Hindlimb muscle (tissue), 1 donor: ENCODE data around the gene VAPB. TPM values are rescaled to one million over a fixed set of nuclear protein-coding genes. Genes with fewer than 3 reads are reported as not detected.
"Not testable (repeated sequence)": the region's sequence is repeated elsewhere in the genome, so short reads cannot be mapped to it uniquely, and the experiment has no call there.

Experiments
- DNase-seq: peaks from one replicate; pipeline ENCODE4 v3.0.0-alpha.2; 2013
- polyA plus RNA-seq: library from polyadenylated mRNA; unstranded; fragments of 120-200 nt; gene quantifications from one replicate; pipeline ENCODE4 v1.2.1, GENCODE V29; 2013; ENCODE audit not compliant: insufficient read length

The VAPB gene
- polyA plus RNA-seq, 1 donor = 54.2 TPM

DNA sequence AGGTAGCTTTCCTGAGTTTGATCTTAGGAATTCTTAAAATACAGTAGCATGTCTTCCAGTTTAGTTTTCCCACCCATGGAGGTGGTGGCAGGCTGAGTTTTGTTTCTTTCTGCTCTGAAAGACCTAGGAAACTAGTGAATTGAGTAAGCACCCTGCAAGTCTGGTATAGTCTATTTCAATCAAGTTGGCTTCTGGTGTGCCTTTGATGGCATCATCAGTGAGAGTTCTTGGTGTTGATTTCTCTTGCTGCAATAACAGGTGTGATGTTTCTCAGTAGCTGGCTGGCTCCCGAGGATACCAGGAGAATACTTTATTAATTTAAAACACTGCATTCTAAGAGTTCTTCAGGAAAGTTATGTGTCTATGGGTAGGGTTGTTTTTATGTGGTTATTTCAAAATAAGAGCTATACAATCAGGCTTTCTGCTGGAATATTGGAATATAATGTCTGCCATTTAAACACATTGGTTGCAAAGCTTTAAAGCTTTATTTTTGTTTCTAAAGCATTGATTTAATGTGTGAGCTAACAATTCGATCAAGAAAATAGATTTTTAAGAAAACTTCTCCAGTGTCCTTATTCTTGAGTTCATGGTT, 19.0 kb downstream of the VAPB start:
- no peak for DNase-seq

DNA sequence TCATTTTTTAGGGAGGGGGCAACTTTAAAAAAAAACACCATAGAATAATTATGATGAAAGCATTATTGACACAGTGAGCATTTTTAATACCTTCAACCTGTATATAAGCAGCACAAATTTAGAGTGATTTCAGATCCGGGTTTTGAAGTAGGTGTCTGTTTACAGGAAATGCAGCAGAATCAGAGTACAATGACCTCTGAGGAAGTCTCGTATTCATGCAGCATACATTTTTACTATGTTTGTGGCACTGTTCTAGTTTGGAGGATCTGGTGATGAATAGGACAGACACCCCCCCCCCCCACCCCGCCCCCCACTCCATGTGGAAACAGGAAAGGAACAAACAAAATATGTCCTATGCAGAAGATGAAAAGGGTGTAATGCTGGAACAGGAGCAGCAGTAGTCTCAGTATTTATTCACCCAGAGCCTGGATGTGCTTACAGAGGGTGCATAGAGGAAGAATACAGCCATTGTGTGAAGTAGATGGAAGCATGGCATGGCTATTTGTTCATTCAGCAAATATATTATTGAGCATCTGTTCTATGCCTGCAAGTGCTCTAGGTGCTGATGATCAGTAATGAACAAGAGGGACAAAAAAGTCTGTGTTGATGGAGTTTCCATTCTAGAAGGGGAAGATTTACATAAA, 19.7 kb downstream of the VAPB start:
- DNase-seq = no peak

DNA sequence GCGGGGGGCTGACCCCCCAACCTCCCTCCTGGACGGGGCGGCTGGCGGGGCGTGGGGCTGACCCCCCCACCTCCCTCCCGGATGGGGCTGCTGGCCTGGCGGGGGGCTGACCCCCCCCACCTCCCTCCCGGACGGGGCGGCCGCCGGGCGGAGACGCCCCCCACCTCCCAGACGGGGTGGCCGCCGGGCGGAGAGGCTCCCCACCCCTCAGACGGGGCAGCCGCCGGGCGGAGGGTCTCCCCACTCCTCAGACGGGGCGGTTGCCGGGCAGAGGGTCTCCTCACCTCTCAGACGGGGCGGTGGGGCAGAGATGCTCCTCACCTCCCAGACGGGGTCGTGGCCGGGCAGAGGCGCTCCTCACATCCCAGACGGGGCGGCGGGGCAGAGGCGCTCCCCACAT, 25.2 kb downstream of the VAPB start:
- not testable (repeated sequence) for DNase-seq

DNA sequence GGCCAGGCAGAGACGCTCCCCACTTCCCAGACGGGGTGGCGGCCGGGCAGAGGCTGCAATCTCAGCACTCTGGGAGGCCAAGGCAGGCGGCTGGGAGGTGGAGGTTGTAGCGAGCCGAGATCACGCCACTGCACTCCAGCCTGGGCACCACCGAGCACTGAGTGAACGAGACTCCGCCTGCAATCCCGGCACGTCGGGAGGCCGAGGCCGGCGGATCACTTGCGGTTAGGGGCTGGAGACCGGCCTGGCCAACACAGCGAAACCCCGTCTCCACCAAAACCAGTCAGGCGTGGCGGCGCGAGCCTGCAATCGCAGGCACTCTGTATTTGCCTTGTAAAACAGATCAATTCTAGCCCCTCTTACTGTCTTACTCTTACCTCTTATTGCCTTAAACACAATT, 25.8 kb downstream of the VAPB start:
- not testable (repeated sequence) for DNase-seq

DNA sequence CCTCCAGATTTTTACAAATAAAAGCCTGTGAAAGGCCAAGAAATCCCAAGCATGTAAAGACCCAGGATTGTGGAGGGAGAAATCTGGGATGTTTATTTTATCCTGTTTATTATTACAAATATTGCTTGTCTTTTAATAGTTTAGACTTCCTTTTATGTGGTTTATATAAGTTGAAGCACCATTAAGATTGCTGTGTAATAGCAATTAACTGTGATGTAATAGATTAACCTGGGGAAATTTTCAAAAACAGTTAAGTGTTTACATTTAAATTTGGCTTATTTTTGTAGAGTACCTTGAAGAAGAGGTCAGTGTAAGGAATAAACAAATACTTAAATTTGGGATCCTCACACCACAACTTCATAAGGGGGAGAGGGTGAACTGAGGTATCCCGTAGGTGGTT, 27.0 kb downstream of the VAPB start:
- no peak for DNase-seq

DNA sequence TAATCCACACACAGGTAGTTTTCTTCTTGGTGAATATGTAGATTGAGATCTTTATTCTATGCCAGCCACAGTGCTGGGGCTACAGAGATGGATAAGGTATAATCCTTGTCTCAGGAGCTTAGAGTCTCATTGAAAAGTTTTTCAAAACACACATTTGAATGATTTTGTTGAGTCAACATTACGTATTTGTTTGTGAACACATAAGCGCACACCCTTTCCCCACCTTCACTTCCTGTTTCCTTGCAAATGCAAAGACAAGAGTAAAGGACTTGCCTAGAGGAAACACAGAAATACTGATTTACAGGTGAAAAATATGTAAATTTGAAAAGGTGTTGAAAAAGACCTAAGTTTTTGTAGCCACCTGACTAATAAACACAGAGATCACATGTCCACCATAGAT, 27.8 kb downstream of the VAPB start:
- no peak for DNase-seq

DNA sequence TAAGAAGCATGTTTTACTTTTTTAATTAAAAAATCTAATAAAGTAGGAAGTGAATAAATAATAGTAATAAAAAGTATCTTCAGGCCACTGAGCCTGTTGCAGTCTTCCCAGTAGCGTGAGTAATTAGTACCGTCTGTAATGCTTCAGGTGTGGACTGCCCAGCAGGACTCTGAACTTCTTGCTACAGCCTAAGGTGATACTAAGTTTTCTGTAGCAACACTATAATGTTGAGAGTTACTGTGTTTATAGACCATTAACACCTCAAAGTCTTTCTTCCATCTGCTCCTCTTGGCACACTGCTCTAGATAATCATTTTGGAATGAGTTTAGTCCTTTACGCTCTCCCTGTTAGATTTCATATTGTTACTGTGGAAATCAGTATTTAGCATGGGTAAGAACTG, 28.4 kb downstream of the VAPB start:
- DNase-seq = no peak

DNA sequence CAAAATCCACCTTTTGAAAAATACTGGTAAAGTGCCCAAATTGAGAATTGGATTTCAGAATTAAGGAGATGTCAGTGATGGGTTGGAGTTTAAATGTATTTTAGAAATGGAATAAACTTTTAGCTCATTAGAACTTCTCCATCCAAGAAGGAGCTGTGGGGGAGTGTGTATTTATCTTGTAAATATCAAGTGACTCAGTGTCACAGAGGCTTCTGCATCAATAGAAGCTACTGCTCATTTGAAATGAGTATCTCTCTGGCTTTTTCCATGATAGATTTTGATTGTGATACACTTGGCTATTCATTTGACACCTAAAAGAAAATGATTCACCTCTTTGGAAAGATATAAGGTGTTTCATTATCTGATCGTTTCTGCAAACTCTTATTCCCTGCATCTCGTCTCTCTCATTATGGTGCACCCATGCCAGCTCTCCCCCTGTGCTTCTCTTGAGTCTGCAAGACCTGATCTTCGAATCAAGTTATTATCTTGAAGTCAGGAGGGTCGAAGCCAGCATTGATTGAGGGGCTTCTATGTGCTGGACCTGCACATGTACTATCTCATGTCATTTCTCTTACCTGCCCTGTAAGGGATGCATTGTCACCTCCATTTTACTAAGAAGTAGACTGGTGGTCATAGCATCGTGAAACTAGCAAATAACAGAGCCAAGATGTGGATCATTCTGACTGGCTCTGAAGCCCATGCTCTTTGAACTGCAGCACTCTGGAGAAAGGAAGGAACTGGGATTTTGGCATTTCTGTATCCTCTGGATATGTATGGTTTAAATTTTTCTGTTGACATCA, 30.1 kb downstream of the VAPB start:
- DNase-seq = no peak

DNA sequence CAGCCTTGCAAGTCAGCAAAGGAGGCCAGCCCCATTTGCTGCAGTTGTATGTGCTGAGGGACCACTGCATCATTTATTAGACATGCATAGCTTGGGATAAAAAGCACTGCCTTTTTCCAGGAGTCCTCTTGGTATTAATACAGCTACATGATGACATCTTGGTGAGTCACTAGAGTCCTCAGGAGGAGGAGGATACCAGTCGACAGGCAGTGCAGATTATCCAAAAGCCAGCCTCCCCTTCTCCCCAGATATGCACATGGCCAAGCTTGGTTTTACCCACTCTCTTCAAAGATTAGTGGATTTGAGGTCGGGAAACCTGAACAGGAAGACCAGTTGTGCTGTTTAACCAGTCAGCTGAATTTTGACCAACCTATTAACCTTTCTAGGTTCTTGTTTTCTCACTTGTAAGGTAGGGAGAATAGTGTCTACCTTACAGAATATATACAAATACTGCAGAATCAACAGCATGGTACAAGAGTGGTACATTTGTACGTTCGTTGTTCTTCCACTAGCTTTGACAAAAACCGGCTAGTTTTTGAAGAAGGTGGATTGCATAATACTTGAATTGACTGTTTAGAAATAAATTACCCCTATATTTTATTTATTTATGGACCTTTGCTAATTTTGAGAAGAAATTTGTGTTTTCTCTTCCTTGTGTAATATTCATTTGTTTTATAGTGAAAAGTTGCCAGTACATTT, 31.9 kb downstream of the VAPB start:
- no peak for DNase-seq

DNA sequence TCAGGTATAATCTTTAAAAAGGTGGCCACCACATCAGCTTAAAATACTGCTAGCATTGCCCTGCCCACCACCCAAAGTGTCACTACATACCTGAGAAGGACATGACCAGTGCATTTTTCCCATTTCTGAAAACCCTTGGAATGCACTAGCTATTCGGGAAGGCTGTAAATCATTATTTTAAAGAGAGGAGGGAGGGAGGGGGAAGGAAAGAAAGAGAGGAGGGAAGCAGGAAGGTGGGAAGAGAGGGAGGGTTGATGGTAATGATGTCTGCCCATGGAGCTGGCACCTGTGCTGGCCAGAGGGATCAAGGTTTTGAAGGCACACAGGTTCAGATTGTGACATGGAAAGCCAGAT, 32.4 kb downstream of the VAPB start:
- DNase-seq = no peak

DNA sequence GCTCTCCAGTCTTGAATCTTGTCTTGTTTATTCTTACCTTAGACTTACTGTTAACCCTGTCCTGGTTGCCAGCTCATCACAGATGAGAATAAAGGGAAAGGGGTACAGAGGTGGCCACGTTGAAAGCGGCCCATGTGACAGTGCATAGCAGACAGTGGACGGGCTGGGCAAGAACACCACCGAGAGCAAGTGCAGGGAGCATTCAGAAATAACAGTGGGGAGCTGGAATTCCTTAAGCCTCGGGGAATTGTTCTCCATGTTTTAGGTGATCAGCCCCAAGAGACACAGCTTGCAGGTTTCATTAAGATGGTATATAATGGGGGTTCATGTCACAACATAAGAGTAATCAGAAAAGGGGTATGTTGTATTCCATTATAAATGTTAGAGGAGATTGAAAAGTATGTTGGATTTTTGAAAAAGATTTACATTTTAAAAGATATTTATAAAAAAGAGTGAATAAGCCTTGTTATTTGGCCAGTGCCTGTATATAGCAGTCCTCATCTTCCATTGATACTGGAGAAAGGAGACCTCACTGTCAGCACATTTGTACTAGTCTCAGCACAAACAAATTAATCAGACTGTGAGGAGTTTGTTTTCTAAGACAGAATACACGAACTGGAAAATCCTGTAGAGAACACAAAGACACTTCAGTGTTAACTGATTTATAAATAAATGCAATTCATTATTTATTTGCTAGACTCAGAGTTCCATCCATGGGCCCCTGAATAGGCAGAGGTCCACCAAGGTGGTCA, 35.4 kb downstream of the VAPB start:
- DNase-seq = no peak

DNA sequence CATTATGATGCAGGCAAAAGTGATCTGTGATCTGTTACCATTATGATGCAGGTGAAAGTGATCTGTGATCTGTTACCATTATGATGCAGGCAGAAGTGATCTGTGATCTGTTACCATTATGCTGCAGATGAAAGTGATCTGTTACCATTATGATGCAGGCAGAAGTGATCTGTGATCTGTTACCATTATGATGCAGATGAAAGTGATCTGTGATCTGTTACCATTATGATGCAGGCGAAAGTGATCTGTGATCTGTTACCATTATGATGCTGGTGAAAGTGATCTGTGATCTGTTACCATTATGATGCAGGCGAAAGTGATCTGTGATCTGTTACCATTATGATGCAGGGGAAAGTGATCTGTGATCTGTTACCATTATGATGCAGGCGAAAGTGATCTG, 38.5 kb downstream of the VAPB start:
- not testable (repeated sequence) for DNase-seq

DNA sequence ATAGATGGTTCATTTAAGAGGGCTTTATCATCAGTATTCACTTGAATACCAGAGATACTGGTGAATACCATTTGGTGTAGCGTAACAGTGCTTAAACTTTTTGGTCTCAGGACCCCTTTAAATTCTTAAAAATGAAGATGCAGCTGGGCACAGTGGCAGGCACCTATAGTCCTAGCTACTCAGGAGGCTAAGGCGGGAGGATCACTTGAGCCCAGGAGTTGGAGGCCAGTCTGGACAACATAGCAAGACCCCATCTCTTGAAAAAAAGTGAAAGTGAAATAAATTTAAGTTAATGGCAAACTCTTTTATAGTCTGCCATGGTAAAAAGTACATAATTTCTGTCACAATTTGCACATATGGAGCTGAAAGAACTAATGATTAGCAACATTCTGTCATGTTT, 39.3 kb downstream of the VAPB start:
- no peak for DNase-seq

DNA sequence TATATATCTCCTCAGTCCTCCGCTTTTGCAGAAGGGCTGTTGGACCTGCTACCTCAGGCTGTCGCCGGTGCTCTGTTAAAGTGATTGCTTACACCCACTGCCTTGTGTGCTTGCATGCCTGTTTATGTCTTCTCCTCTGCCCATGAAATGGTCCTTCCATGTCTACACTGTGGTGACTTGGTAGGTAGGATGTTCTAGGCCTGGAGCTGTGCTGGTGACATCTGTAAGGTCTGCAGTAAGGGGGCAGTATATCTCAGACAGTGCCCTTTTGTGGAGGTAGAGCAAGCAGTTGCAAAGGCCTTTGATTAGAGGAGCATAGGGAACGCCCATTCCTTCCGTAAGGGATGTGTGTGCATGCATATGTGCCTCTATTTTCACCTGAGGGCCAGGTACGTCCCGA, 40.3 kb downstream of the VAPB start:
- DNase-seq = no peak

DNA sequence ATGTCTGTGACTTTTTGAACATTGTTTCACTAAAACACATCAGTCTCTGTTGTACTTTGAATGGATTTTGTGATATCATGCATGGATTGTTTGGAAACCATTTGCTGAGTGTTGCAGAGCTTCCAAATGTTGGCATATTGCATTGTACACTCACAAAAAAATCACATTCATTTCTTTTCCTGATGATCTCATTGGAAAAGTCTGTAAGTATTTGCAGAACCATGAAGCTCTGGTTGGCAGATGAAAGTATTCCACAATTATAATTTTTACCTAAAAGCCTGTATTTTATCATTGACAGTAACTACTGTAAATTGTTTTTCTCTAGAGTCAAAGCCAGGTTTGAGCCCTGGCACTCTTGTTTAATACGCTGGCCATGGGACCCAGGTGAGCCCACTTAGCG, 42.1 kb downstream of the VAPB start:
- DNase-seq = no peak

DNA sequence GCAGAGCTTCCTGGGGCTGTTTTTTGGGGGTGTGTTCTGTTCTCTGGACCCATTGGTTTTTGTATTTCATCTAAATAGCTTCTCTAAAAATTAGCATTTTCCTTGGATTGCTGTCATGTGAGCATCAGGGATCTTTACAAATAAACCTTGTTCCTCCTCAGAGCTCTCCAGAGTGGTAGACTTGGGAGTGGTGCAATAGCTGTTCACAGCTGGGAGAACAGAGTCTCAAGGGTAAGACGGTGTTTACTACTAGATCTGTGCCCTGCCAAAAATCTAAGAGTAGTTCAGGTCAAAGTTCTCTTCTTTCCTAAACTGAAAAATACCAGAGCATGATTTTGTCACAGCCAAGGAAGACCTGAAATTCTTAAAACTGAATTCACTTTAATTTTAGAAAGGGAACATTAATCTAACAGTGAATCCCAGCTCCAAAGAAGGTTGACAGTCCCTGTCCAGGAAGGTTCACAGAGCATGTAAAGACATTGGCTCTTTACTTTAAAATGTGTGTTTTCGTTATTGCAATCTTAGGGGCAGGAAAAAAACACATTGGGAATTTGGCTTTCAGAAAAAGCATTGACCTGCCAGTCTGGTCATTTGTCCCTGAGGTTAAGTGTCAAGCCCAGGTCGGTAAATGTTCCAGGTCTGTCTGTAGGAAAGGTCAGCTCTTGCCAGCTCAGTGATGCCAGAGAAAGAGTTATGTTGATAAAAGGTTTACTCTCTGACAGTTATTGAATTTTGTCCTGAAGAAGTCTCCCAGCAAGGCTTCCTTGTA, 43.3 kb downstream of the VAPB start:
- DNase-seq = no peak

DNA sequence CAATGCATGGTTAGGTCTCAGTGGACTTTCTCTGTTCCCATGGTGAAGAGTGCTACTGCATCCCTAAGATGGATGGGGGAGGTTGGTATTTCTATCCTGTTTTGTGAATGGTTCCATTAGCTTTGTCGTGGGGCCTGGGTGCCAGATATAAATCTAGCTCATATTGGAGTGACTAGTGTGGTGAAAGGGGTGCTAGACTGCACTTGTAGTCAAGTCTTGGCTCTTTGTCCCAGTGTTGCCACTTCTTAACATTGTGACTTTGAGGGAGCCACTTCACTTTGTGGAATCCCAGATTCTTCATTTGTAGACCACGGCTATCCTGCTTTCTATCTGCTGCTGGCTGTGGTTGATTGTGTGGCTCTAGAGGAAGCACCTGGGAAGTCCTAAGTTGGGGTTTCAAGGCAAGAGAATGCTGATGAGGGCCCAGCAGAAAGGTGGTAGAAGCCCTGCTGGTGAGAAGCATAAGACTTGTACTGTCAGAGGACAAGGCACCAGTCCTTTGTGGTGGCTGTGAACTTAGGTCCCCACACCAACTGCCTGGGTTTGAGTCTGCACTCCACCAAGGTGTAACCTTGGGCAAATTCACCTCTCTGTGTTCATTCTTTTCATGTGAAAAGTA, 44.1 kb downstream of the VAPB start:
- no peak for DNase-seq

DNA sequence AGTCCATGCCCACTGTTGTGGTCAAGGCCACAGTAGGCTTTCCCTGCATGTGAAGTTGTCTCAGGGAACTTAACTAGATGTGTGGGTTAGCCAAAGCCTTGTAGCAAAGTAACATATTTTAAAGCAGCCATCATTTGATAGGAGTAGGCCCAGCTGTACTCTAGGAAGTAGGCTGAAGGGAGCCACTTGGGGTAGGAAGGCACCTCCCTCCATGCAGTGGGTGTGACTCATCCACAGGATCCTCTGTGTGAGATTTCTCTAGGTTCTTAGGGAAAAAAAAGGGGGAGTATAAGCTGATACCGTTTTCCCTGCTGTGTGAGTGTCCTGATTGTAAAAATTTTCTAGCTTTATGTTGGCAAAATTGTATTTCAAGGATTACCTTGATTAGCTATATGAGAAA, 44.7 kb downstream of the VAPB start:
- no peak for DNase-seq

DNA sequence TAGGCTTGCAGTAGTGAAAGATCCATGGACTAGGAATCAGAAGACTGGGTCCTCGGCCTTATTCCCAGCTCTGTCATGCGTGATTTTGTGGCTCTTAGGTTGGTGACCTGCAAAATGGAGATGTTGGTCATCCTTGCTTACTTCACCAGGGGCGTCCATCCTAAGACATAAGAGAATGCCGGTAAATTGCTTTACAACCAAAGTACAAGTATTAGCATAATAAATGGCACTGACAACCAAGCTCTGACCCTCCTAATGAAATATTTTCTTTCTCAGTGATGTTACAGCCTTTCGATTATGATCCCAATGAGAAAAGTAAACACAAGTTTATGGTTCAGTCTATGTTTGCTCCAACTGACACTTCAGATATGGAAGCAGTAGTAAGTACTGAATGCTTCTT, 45.3 kb downstream of the VAPB start:
- DNase-seq = no peak

DNA sequence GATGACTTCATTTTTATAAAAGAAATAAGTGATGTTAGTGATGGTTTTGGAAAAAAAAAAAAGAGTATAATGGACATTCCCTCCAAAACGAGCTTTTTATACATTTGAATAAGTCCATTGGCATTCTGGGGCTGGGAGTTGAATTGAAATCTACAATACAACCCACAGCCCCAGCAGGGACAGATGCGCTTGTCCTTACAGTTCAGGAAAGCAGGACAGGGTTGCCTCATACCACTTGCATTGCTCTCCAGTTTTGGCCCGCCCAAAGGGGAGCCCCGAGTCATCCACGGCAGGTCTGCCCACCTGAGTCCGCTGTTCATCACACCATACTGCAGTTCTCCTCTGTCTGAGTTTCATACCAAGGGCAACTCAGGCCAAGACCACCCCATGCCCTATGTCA, 46.2 kb downstream of the VAPB start:
- DNase-seq = no peak

DNA sequence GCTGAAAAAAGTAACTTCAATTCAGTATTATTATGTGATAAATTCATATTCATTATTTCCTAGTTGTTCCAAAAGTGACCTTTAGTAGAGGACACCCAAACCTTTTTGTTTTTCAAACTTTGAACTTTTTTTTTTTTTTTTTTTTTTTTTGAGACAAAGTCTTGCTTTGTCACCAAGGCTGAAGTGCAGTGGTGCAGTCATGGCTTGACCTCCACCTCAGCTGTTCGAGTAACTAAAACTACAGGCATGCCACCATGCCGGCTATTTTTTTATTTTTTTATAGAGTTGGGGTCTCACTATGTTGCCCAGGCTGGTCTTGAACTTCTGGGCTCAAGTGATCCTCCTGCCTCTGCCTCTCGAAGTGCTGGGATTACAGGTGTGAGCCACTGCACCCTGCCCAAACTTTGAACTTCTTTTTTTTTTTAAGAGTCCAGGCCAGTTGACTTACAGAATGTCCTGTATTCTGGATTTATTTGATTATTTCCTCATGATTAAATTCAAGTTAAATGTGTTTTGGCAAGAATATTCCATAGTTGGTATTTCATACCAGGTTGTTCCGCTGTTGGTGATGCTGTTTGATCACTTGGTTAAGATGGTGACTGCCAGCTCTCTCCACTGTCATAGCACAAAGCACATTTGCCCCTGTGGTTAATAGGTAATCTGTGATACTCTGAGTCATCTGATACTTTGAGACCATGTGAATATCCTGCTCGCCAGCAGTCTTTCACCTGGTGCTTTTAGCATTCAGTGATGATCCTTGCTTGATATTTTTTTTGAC, 48.0 kb downstream of the VAPB start:
- no peak for DNase-seq
